Subcutaneous abdominal adipose tissue (tissue), 5 donors: ENCODE measurements around the gene CYP17A1.

ENCODE experiments used
- H3K27ac ChIP-seq: one replicate; pipeline ENCODE4 v1.7.0; 2013; ENCODE audit warnings: low read depth, mild to moderate bottlenecking, inconsistent platforms, low read length, moderate library complexity
- H3K27me3 ChIP-seq, 5 donors: one replicate each; pipeline ENCODE4 v1.7.0; 2013; ENCODE audit warnings: low read length in 5 of 5, inconsistent platforms in 1 of 5; ENCODE audit not compliant: control insufficient read depth in 5 of 5, insufficient read depth in 4 of 5
- H3K36me3 ChIP-seq, 5 donors: one replicate each; pipeline ENCODE4 v1.7.0; 2013; ENCODE audit warnings: low read length in 5 of 5; ENCODE audit not compliant: control insufficient read depth in 5 of 5, insufficient read depth in 5 of 5
- H3K4me1 ChIP-seq, 5 donors: one replicate each; pipeline ENCODE4 v1.7.0; 2013; ENCODE audit warnings: low read length in 5 of 5, mild to moderate bottlenecking in 3 of 5, moderate library complexity in 1 of 5; ENCODE audit not compliant: control insufficient read depth in 5 of 5, insufficient read depth in 5 of 5
- H3K4me3 ChIP-seq, 5 donors: one replicate each; pipeline ENCODE4 v1.7.0; 2013; ENCODE audit warnings: low read length in 5 of 5, low read depth in 1 of 5
- H3K9ac ChIP-seq, 5 donors: one replicate each; pipeline ENCODE4 v1.7.0; 2013; ENCODE audit warnings: low read length in 5 of 5, mild to moderate bottlenecking in 4 of 5, moderate library complexity in 3 of 5
- H3K9me3 ChIP-seq, 5 donors: one replicate each; pipeline ENCODE4 v1.7.0; 2013; ENCODE audit warnings: low read length in 5 of 5; ENCODE audit not compliant: control insufficient read depth in 5 of 5
- donor health status: healthy.
- donor health status: healthy.
- donor health status: healthy.
- donor health status: healthy.
- donor health status: healthy.

CYP17A1 gene

GRCh38 chr10:102837230-102837721, at the start of gene CYP17A1:
TSS of gene CYP17A1 (minus strand) at chr10:102837413. CDS start at chr10:102837361, 52 bp downstream.
- peaks cover 0 to 2% (median 0%) of the 10 kb centered on the region in 5 donors for H3K27me3 ChIP-seq
- H3K27ac ChIP-seq = no peak within 1 kb of the TSS
- H3K9me3 ChIP-seq = peaks cover 0 to 10% (median 0%) of the 10 kb centered on the region in 5 donors
- no peak within 1 kb of the TSS for H3K4me3 ChIP-seq
- no peak within 1 kb of the TSS for H3K9ac ChIP-seq
- peaks cover 0 to 9% (median 6%) of the 10 kb centered on the region in 5 donors for H3K4me1 ChIP-seq
- no peaks in the 10 kb centered on the region for H3K36me3 ChIP-seq

- Histone ChIP-seq H3K9ac (no peak overlapping the region), H3K27ac (no peak overlapping the region), H3K9me3 (no peaks in the 10 kb centered on the region), H3K4me3 (no peak overlapping the region), H3K36me3 (peaks cover 0 to 11% (median 6%) of the 10 kb centered on the region in 5 donors), H3K27me3 (no peaks in the 10 kb centered on the region), H3K4me1 (peaks cover 0 to 4% (median 0%) of the 10 kb centered on the region in 5 donors)
These were observed 43.0 kb upstream of the CYP17A1 start for GRCh38 chr10:102880256-102880655.

GRCh38 chr10:102878629-102879028, 41.4 kb upstream of the CYP17A1 start:
- H3K27ac ChIP-seq = no peak overlapping the region
- peaks cover 0 to 11% (median 6%) of the 10 kb centered on the region in 5 donors for H3K36me3 ChIP-seq
- H3K9ac ChIP-seq = no peak overlapping the region

GRCh38 chr10:102876747-102877153, 39.5 kb upstream of the CYP17A1 start:
- H3K36me3 ChIP-seq = peaks cover 0 to 11% (median 6%) of the 10 kb centered on the region in 5 donors
- H3K9ac ChIP-seq = no peak overlapping the region
- H3K27me3 ChIP-seq = no peaks in the 10 kb centered on the region
- H3K9me3 ChIP-seq = no peaks in the 10 kb centered on the region
- peaks cover 0 to 4% (median 0%) of the 10 kb centered on the region in 5 donors for H3K4me1 ChIP-seq
- no peak overlapping the region for H3K27ac ChIP-seq
- H3K4me3 ChIP-seq = no peak overlapping the region

More at GRCh38 chr10:102878629-102879028, 41.4 kb upstream of the CYP17A1 start:
- H3K9me3 ChIP-seq = no peaks in the 10 kb centered on the region
- peaks cover 0 to 4% (median 0%) of the 10 kb centered on the region in 5 donors for H3K4me1 ChIP-seq
- H3K27me3 ChIP-seq = no peaks in the 10 kb centered on the region
- no peak overlapping the region for H3K4me3 ChIP-seq

GRCh38 chr10:102872163-102872562, 35.0 kb upstream of the CYP17A1 start:
- no peaks in the 10 kb centered on the region for H3K9me3 ChIP-seq
- peaks cover 0 to 14% (median 0%) of the 10 kb centered on the region in 5 donors for H3K27me3 ChIP-seq
- peaks cover 0 to 17% (median 15%) of the 10 kb centered on the region in 5 donors for H3K4me1 ChIP-seq
- no peak overlapping the region for H3K27ac ChIP-seq
- no peak overlapping the region for H3K4me3 ChIP-seq
- H3K36me3 ChIP-seq = peaks cover 0 to 3% (median 0%) of the 10 kb centered on the region in 5 donors
- H3K9ac ChIP-seq = no peak overlapping the region

- peaks cover 0 to 17% (median 15%) of the 10 kb centered on the region in 5 donors for H3K4me1 ChIP-seq
- peak overlapping the region in 4 of 5 donors; percentile 66 to 82 (median 74) for H3K4me3 ChIP-seq
- peaks cover 0 to 4% (median 0%) of the 10 kb centered on the region in 5 donors for H3K36me3 ChIP-seq
- H3K27ac ChIP-seq = no peak overlapping the region
- peaks cover 0 to 14% (median 0%) of the 10 kb centered on the region in 5 donors for H3K27me3 ChIP-seq
- no peaks in the 10 kb centered on the region for H3K9me3 ChIP-seq
- H3K9ac ChIP-seq = peak overlapping the region in 1 of 5 donors; percentile 77
These were observed 33.0 kb upstream of the CYP17A1 start for GRCh38 chr10:102870221-102870620.

- peaks cover 0 to 4% (median 0%) of the 10 kb centered on the region in 5 donors for H3K36me3 ChIP-seq
- H3K27ac ChIP-seq = no peak within 1 kb of the TSS
- peaks cover 0 to 14% (median 0%) of the 10 kb centered on the region in 5 donors for H3K27me3 ChIP-seq
- H3K9ac ChIP-seq = peak within 1 kb of the TSS in 4 of 5 donors; percentile 51 to 77 (median 62)
- no peaks in the 10 kb centered on the region for H3K9me3 ChIP-seq
- H3K4me1 ChIP-seq = peaks cover 0 to 17% (median 15%) of the 10 kb centered on the region in 5 donors
- peak within 1 kb of the TSS; percentile 62 to 82 (median 72) for H3K4me3 ChIP-seq
These were observed 32.3 kb upstream of the CYP17A1 start, which contains the start of gene AS3MT for GRCh38 chr10:102869258-102870198. TSS of gene AS3MT (plus strand) at chr10:102869470. CDS start at chr10:102869593, 123 bp downstream.

- peaks cover 0 to 17% (median 15%) of the 10 kb centered on the region in 5 donors for H3K4me1 ChIP-seq
- peaks cover 0 to 14% (median 0%) of the 10 kb centered on the region in 5 donors for H3K27me3 ChIP-seq
- peak overlapping the region in 3 of 5 donors; percentile 51 to 62 (median 56) for H3K9ac ChIP-seq
- H3K27ac ChIP-seq = no peak overlapping the region
- no peaks in the 10 kb centered on the region for H3K9me3 ChIP-seq
- peak overlapping the region; percentile 50 to 82 (median 62) for H3K4me3 ChIP-seq
- peaks cover 0 to 5% (median 0%) of the 10 kb centered on the region in 5 donors for H3K36me3 ChIP-seq
These were observed 31.7 kb upstream of the CYP17A1 start for GRCh38 chr10:102868911-102869257.

- peaks cover 0 to 17% (median 15%) of the 10 kb centered on the region in 5 donors for H3K4me1 ChIP-seq
- H3K27ac ChIP-seq = no peak overlapping the region
- H3K9me3 ChIP-seq = no peaks in the 10 kb centered on the region
- peaks cover 0 to 11% (median 0%) of the 10 kb centered on the region in 5 donors for H3K27me3 ChIP-seq
- no peak overlapping the region for H3K9ac ChIP-seq
- peaks cover 14 to 23% (median 19%) of the 10 kb centered on the region in 5 donors for H3K36me3 ChIP-seq
- H3K4me3 ChIP-seq = no peak overlapping the region
These were observed 28.4 kb upstream of the CYP17A1 start for GRCh38 chr10:102865620-102866019.
